PC-3 (cell line): ENCODE measurements around the gene UBE3D. TPM values are rescaled to one million over a fixed set of nuclear protein-coding genes. Genes with fewer than 3 reads are reported as not detected.
"Not testable (repeated sequence)": the region's sequence is repeated elsewhere in the genome, so short reads cannot be mapped to it uniquely, and the experiment has no call there.

ENCODE experiments used
- ATAC-seq: fragments of 200-7000 bp; cut with Tn5 transposase; 2 replicates; pipeline ENCODE4 v1.9.1; 2020; ENCODE audit warnings: mild to moderate bottlenecking, moderate library complexity
- BruUV-seq: library from RNA; stranded (reverse); fragments of 400-500 nt; replicated peaks from 2 replicates; lab custom pipeline; 2021; lab: Mats Ljungman, UMichigan
- CTCF ChIA-PET: fragments of 300-600 bp; sonication (Branson Sonifier 250); formaldehyde crosslinking; loops from one replicate; lab custom pipeline; 2022; ENCODE audit warnings: antibody characterized with exemption; lab: Charles Lee
- POLR2A ChIA-PET: fragments of 300-600 bp; sonication (Branson Sonifier 250); formaldehyde crosslinking; loops from one replicate; lab custom pipeline; 2022; ENCODE audit warnings: antibody characterized with exemption; ENCODE audit not compliant: unreplicated experiment; lab: Charles Lee
- DNase-seq: peaks from one replicate; pipeline ENCODE4 v3.0.0-alpha.2; 2015
- H2AFZ ChIP-seq: fragments of 300-600 bp; sonication (generic); 2 replicates; pipeline ENCODE4 v1.6.0; 2016; ENCODE audit warnings: antibody characterized with exemption, low read length
- H3F3A ChIP-seq: fragments of 300-600 bp; sonication (generic); one replicate; pipeline ENCODE4 v1.6.0; 2017; ENCODE audit warnings: antibody characterized with exemption, low read length, control low read depth, mild to moderate bottlenecking; ENCODE audit not compliant: unreplicated experiment
- H3K27ac ChIP-seq: fragments of 300-600 bp; sonication (generic); 2 replicates; pipeline ENCODE4 v1.5.1; 2016; ENCODE audit warnings: mild to moderate bottlenecking, low read length
- H3K27me3 ChIP-seq: fragments of 300-600 bp; sonication (generic); 2 replicates; pipeline ENCODE4 v1.6.1; 2016; ENCODE audit warnings: low read length, mixed read lengths
- H3K36me3 ChIP-seq: fragments of 300-600 bp; sonication (generic); 2 replicates; pipeline ENCODE4 v1.6.1; 2016; ENCODE audit warnings: low read depth, mixed run types, low read length, mixed read lengths
- H3K4me1 ChIP-seq: fragments of 300-600 bp; sonication (generic); 2 replicates; pipeline ENCODE4 v1.5.1; 2016; ENCODE audit warnings: low read length; ENCODE audit not compliant: insufficient read depth
- H3K4me2 ChIP-seq: fragments of 300-600 bp; sonication (generic); 2 replicates; pipeline ENCODE4 v1.6.0; 2016; ENCODE audit warnings: low read length
- H3K4me3 ChIP-seq: fragments of 300-600 bp; sonication (generic); 2 replicates; pipeline ENCODE4 v1.5.1; 2016; ENCODE audit warnings: mild to moderate bottlenecking, low read length, mixed read lengths
- H3K79me2 ChIP-seq: fragments of 300-600 bp; sonication (generic); 2 replicates; pipeline ENCODE4 v1.6.1; 2017; ENCODE audit warnings: low read length, mixed read lengths
- H3K9ac ChIP-seq: fragments of 300-600 bp; sonication (generic); 2 replicates; pipeline ENCODE4 v1.6.0; 2016; ENCODE audit warnings: mild to moderate bottlenecking, low read length
- H3K9me2 ChIP-seq: fragments of 300-600 bp; sonication (generic); replicated peaks from 2 replicates; pipeline ENCODE4 v1.6.1; 2016; ENCODE audit warnings: mixed run types, low read length, mixed read lengths
- H3K9me3 ChIP-seq: fragments of 300-600 bp; sonication (generic); 2 replicates; pipeline ENCODE4 v1.6.1; 2016; ENCODE audit warnings: low read length, mixed read lengths
- H4K20me1 ChIP-seq: fragments of 300-600 bp; sonication (generic); 2 replicates; pipeline ENCODE4 v1.6.1; 2016; ENCODE audit warnings: low read length, mixed read lengths
- CTCF ChIP-seq: fragments of 300-600 bp; sonication (generic); conservative IDR thresholded peaks from 2 replicates; pipeline ENCODE4 v1.5.1; 2017; ENCODE audit warnings: antibody characterized with exemption, low read depth, mild to moderate bottlenecking, low read length
- EZH2 ChIP-seq: fragments of 300-600 bp; sonication (generic); IDR thresholded peaks from one replicate; pipeline ENCODE4 v1.6.1; 2017; ENCODE audit warnings: antibody characterized with exemption, mild to moderate bottlenecking, low read length; ENCODE audit not compliant: unreplicated experiment
- EZH2phosphoT487 ChIP-seq: fragments of 300-600 bp; sonication (generic); IDR thresholded peaks from 2 replicates; pipeline ENCODE4 v1.6.1; 2018; ENCODE audit warnings: mild to moderate bottlenecking, antibody characterized with exemption, low read length, borderline replicate concordance
- intact Hi-C: fragments of 100-400 bp; cut with micrococcal nuclease; formaldehyde crosslinking; loops from 2 replicates; pipeline ENCODE4 v1.9.0; 2023
- total RNA-seq: library from RNA; depleted of rRNA; stranded (reverse); fragments of >200 nt; gene quantifications from 2 replicates; pipeline ENCODE4 v1.2.3, GENCODE V29; 2014

The UBE3D gene
- total RNA-seq, 1 experiment from 2014 or later = 5.0 TPM

DNA sequence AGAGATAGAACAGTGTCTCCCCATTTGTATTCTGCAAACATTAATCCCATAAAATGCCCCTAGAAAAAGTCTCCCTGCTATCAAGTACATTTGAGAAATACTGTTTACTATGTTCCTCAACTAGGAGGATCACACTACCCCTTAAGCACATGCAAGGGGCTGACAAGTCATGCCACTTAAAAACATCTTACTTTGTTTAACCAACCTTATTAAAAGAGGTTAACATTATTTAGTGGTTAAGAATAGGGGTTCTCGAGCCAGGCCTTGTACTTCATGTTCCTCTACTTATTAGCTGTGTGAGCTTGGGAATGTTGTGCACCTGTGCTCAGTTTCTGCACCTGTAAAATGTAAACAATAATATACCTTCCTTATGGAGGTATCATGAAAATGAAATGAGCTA lies 113.7 kb downstream of the UBE3D start:
- H3K27ac ChIP-seq = no peak overlapping the region
- ChIA-PET POLR2A (no interaction called here), CTCF (no interaction called here)
- no TSS peak for BruUV-seq
- no peak overlapping the region for H3K4me2 ChIP-seq
- ATAC-seq = no peak
- no peak overlapping the region for H2AFZ ChIP-seq
- no peak for DNase-seq
- no peak overlapping the region for H3K9ac ChIP-seq
- no peaks in the 10 kb centered on the region for H3K9me3 ChIP-seq
- no peak overlapping the region for H3K4me3 ChIP-seq
- H3K36me3 ChIP-seq = no peaks in the 10 kb centered on the region
- H3F3A ChIP-seq = no peaks in the 10 kb centered on the region
- TF ChIP-seq EZH2phosphoT487 (no peak), CTCF (no peak), EZH2 (no peak)
- H3K27me3 ChIP-seq = no peaks in the 10 kb centered on the region
- intact Hi-C loops = no loop called here
- H4K20me1 ChIP-seq = no peaks in the 10 kb centered on the region
- H3K79me2 ChIP-seq = no peaks in the 10 kb centered on the region
- H3K9me2 ChIP-seq = no peaks in the 10 kb centered on the region
- H3K4me1 ChIP-seq = peaks cover 32% of the 10 kb centered on the region

- Histone ChIP-seq H2AFZ (no peak overlapping the region), H3K4me2 (no peak overlapping the region), H3K36me3 (no peaks in the 10 kb centered on the region), H3K4me3 (no peak overlapping the region), H3K79me2 (no peaks in the 10 kb centered on the region), H3K4me1 (peaks cover 29% of the 10 kb centered on the region), H3K27ac (peak overlapping the region; percentile 25; the same call in 1 of the 2 replicates), H3F3A (no peaks in the 10 kb centered on the region), H3K9me3 (no peaks in the 10 kb centered on the region), H3K9me2 (no peaks in the 10 kb centered on the region), H3K27me3 (no peaks in the 10 kb centered on the region), H3K9ac (no peak overlapping the region), H4K20me1 (no peaks in the 10 kb centered on the region)
- TF ChIP-seq CTCF = no peak
- TF ChIP-seq EZH2phosphoT487 = no peak
- no peak for TF ChIP-seq EZH2
- ChIA-PET CTCF (no interaction called here), POLR2A (no interaction called here)
- BruUV-seq = no TSS peak
- intact Hi-C loops = no loop called here
- ATAC-seq (peak; percentile 85), DNase-seq (peak; percentile 85)
Measured at GRCh38 chr6:82951389-82951788, 114.3 kb downstream of the UBE3D start.

- CTCF ChIA-PET, H3K27me3 ChIP-seq, H2AFZ ChIP-seq, H4K20me1 ChIP-seq, H3K4me1 ChIP-seq, H3K4me2 ChIP-seq, H3K9me3 ChIP-seq, BruUV-seq, DNase-seq, H3K27ac ChIP-seq, H3K79me2 ChIP-seq, ATAC-seq, H3K9me2 ChIP-seq, H3K9ac ChIP-seq, H3F3A ChIP-seq, H3K4me3 ChIP-seq, POLR2A ChIA-PET, intact Hi-C loops: not testable (repeated sequence)
- peaks cover 24% of the 10 kb centered on the region; the same call in 1 of the 2 replicates for H3K36me3 ChIP-seq
Measured at GRCh38 chr6:82930915-82931314, 134.7 kb downstream of the UBE3D start.
